Caco-2 (cell line): Measurements from ENCODE around the gene PCNP. TPM values are rescaled to one million over a fixed set of nuclear protein-coding genes. Genes with fewer than 3 reads are reported as not detected.

Source experiments
- BruUV-seq: library from RNA; stranded (reverse); fragments of 400-500 nt; replicated peaks from 2 replicates; lab custom pipeline; 2021; lab: Mats Ljungman, UMichigan
- CTCF ChIA-PET: fragments of 300-600 bp; sonication (Branson Sonifier 250); formaldehyde crosslinking; loops from one replicate; lab custom pipeline; 2022; ENCODE audit warnings: antibody characterized with exemption; lab: Charles Lee
- POLR2A ChIA-PET: fragments of 300-600 bp; sonication (Branson Sonifier 250); formaldehyde crosslinking; loops from one replicate; lab custom pipeline; 2022; ENCODE audit warnings: antibody characterized with exemption; lab: Charles Lee
- DNase-seq, 2 experiments: peaks; one replicate each; pipeline versions ENCODE4 v3.0.0 to v3.0.0-alpha.2; 2020 to 2022
- H3K27me3 ChIP-seq: replicated peaks from 2 replicates; pipeline ENCODE4 v1.6.0; 2011; ENCODE audit warnings: low read length; ENCODE audit not compliant: control insufficient read depth, insufficient read depth
- H3K36me3 ChIP-seq: 2 replicates; pipeline ENCODE4 v1.5.1; 2011; ENCODE audit warnings: low read length; ENCODE audit not compliant: control insufficient read depth, insufficient read depth
- H3K4me1 ChIP-seq: fragments of 250-450 bp; sonication (Bioruptor Pico); 2 replicates; pipeline ENCODE4 v1.5.1; 2020; ENCODE audit warnings: mild to moderate bottlenecking
- H3K4me3 ChIP-seq: 2 replicates; pipeline ENCODE4 v1.5.1; 2011; ENCODE audit warnings: low read depth, mild to moderate bottlenecking, control low read depth, low read length
- H3K9me3 ChIP-seq: fragments of 250-450 bp; sonication (Bioruptor Pico); 2 replicates; pipeline ENCODE4 v1.5.1; 2020; ENCODE audit warnings: mild to moderate bottlenecking, moderate library complexity
- H3K27ac Mint-ChIP-seq: one replicate; pipeline ENCODE4 v1.8.0; 2022; ENCODE audit warnings: mixed read lengths; ENCODE audit not compliant: unreplicated experiment
- H3K27me3 Mint-ChIP-seq: one replicate; pipeline ENCODE4 v1.8.0; 2022; ENCODE audit warnings: mixed read lengths; ENCODE audit not compliant: insufficient read depth, unreplicated experiment
- H3K36me3 Mint-ChIP-seq: one replicate; pipeline ENCODE4 v1.8.0; 2022; ENCODE audit warnings: mild to moderate bottlenecking, mixed read lengths; ENCODE audit not compliant: insufficient read depth, unreplicated experiment
- H3K4me1 Mint-ChIP-seq: one replicate; pipeline ENCODE4 v1.8.0; 2022; ENCODE audit warnings: low read depth, mixed read lengths; ENCODE audit not compliant: unreplicated experiment
- H3K4me3 Mint-ChIP-seq: one replicate; pipeline ENCODE4 v1.8.0; 2022; ENCODE audit warnings: mild to moderate bottlenecking, moderate library complexity, mixed read lengths; ENCODE audit not compliant: unreplicated experiment
- H3K9me3 Mint-ChIP-seq: one replicate; pipeline ENCODE4 v1.8.0; 2022; ENCODE audit warnings: mixed read lengths; ENCODE audit not compliant: unreplicated experiment
- intact Hi-C: fragments of 100-400 bp; cut with micrococcal nuclease; formaldehyde crosslinking; loops from one replicate; pipeline ENCODE4 v1.10.0; 2022; ENCODE audit not compliant: unreplicated experiment
- total RNA-seq: library from RNA; stranded (reverse); gene quantifications from 2 replicates; pipeline ENCODE4 v1.2.3, GENCODE V29; 2022
- TF ChIP-seq, protein P1 (sequence below), 2 experiments: fragments of 200-600 bp in 1 of 2; IDR thresholded peaks; 1 replicate in 1 of 2; 2 replicates in 1 of 2; pipeline versions ENCODE4 v1.5.1 to v1.8.0; 2011 to 2022; ENCODE audit warnings: antibody characterized with exemption in 1 of 2, control low read depth in 1 of 2, inconsistent platforms in 1 of 2, low read depth in 1 of 2, low read length in 1 of 2, mild to moderate bottlenecking in 1 of 2, moderate library complexity in 1 of 2; ENCODE audit not compliant: insufficient read depth in 1 of 2, severe bottlenecking in 1 of 2, unreplicated experiment in 1 of 2

Gene PCNP
- total RNA-seq, 1 experiment from 2014 or later: 141 TPM

DNA sequence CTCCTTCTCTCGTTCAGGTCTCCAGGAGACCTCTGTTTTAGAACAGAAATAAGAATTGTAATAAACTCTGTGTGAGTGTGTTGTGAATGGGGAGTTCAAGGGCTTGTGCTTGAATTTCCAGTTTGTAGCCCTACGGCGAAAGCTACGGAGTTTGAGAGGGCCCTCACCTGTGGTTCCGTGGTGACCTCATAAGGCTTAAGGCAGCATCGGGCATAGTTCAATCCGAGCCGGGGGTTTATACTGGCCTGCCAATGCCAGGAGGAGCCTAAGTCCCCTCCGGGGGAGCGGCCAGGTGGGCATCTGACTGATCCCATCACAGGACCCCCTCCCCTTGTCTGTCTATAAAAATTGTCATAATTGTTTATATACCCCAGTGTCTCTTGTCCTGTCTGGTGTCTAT, 59.2 kb downstream of the PCNP start:
- no peak for DNase-seq
- no peaks in the 10 kb centered on the region for H3K9me3 ChIP-seq
- POLR2A ChIA-PET: no interaction called here
- H3K27me3 Mint-ChIP-seq: peaks cover 7% of the 10 kb centered on the region
- H3K27me3 ChIP-seq: no peaks in the 10 kb centered on the region
- CTCF ChIA-PET: no interaction called here
- H3K36me3 Mint-ChIP-seq: no peaks in the 10 kb centered on the region
- H3K36me3 ChIP-seq: no peaks in the 10 kb centered on the region
- H3K4me1 Mint-ChIP-seq: peaks cover 11% of the 10 kb centered on the region
- BruUV-seq: no TSS peak
- H3K4me3 ChIP-seq: no peak overlapping the region
- H3K9me3 Mint-ChIP-seq: no peaks in the 10 kb centered on the region
- H3K4me3 Mint-ChIP-seq: no peak overlapping the region
- no peak overlapping the region for H3K27ac Mint-ChIP-seq
- TF ChIP-seq, protein P1, sequence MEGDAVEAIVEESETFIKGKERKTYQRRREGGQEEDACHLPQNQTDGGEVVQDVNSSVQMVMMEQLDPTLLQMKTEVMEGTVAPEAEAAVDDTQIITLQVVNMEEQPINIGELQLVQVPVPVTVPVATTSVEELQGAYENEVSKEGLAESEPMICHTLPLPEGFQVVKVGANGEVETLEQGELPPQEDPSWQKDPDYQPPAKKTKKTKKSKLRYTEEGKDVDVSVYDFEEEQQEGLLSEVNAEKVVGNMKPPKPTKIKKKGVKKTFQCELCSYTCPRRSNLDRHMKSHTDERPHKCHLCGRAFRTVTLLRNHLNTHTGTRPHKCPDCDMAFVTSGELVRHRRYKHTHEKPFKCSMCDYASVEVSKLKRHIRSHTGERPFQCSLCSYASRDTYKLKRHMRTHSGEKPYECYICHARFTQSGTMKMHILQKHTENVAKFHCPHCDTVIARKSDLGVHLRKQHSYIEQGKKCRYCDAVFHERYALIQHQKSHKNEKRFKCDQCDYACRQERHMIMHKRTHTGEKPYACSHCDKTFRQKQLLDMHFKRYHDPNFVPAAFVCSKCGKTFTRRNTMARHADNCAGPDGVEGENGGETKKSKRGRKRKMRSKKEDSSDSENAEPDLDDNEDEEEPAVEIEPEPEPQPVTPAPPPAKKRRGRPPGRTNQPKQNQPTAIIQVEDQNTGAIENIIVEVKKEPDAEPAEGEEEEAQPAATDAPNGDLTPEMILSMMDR (IDR thresholded peaks at IDR 0.05; ENCODE audit: insufficient read depth in 1 of 2, low read depth in 1 of 2, low read length in 1 of 2, severe bottlenecking in 1 of 2, unreplicated experiment in 1 of 2): no peak
- no peaks in the 10 kb centered on the region for H3K4me1 ChIP-seq
- intact Hi-C loops: no loop called here

DNA sequence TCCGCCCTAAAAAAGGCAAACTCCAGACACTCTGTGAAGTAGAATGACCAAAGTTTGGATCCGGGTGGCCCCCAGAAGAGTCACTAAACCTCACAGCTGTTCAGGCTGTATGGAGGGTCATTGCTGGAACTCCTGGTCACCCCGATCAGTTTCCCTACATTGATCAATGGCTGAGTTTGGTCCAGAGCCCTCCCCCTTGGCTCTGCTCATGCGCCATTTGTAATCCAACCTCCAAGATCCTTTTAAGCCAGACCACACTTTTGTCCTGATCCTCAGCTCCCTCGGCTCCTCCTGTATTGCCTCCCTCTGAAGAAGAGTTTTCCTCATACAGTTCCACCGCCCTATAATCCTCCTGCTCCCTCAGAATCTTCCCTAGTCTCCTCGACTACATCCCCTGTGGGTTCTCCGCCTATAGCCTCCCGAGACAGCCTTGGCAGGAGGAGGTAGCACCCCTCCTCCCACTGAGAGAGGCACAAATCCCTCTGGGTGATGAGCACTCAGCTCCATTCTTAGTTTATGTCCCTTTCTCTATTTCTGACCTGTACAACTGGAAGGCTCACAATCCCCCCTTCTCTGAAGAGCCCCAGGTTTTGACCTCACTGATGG, 60.7 kb downstream of the PCNP start:
- BruUV-seq: no TSS peak
- no peaks in the 10 kb centered on the region for H3K36me3 ChIP-seq
- intact Hi-C loops: no loop called here
- no peak for DNase-seq
- H3K27ac Mint-ChIP-seq: no peak overlapping the region
- TF ChIP-seq, protein P1 (IDR thresholded peaks at IDR 0.05; ENCODE audit: insufficient read depth in 1 of 2, low read depth in 1 of 2, low read length in 1 of 2, severe bottlenecking in 1 of 2, unreplicated experiment in 1 of 2): no peak
- no peaks in the 10 kb centered on the region for H3K9me3 ChIP-seq
- H3K4me1 Mint-ChIP-seq: peaks cover 11% of the 10 kb centered on the region
- H3K4me3 ChIP-seq: no peak overlapping the region
- H3K9me3 Mint-ChIP-seq: no peaks in the 10 kb centered on the region
- CTCF ChIA-PET: no interaction called here
- H3K27me3 Mint-ChIP-seq: peaks cover 7% of the 10 kb centered on the region
- H3K4me3 Mint-ChIP-seq: no peak overlapping the region
- no peaks in the 10 kb centered on the region for H3K36me3 Mint-ChIP-seq
- no peaks in the 10 kb centered on the region for H3K4me1 ChIP-seq
- POLR2A ChIA-PET: no interaction called here
- H3K27me3 ChIP-seq: no peaks in the 10 kb centered on the region

- no TSS peak for BruUV-seq
- no peak for DNase-seq
- intact Hi-C loops: no loop called here
- H3K4me1 ChIP-seq: no peaks in the 10 kb centered on the region
- H3K4me3 Mint-ChIP-seq: no peak overlapping the region
- no peak overlapping the region for H3K27ac Mint-ChIP-seq
- CTCF ChIA-PET: no interaction called here
- no peaks in the 10 kb centered on the region for H3K36me3 ChIP-seq
- peaks cover 11% of the 10 kb centered on the region for H3K4me1 Mint-ChIP-seq
- no peaks in the 10 kb centered on the region for H3K9me3 Mint-ChIP-seq
- H3K27me3 Mint-ChIP-seq: peaks cover 7% of the 10 kb centered on the region
- H3K36me3 Mint-ChIP-seq: no peaks in the 10 kb centered on the region
- H3K4me3 ChIP-seq: no peak overlapping the region
- no peaks in the 10 kb centered on the region for H3K27me3 ChIP-seq
- TF ChIP-seq, protein P1 (IDR thresholded peaks at IDR 0.05; ENCODE audit: insufficient read depth in 1 of 2, low read depth in 1 of 2, low read length in 1 of 2, severe bottlenecking in 1 of 2, unreplicated experiment in 1 of 2): no peak
- POLR2A ChIA-PET: no interaction called here
- H3K9me3 ChIP-seq: no peaks in the 10 kb centered on the region
These were observed 61.4 kb downstream of the PCNP start for GRCh38 chr3:101635345-101635744.
